RPMI7951 (cell line): ENCODE results near the gene ST6GALNAC5. TPM values are rescaled to one million over a fixed set of nuclear protein-coding genes. Genes with fewer than 3 reads are reported as not detected.
"Not testable (repeated sequence)": the region's sequence is repeated elsewhere in the genome, so short reads cannot be mapped to it uniquely, and the experiment has no call there.

Source experiments
- DNase-seq: peaks from one replicate; pipeline ENCODE4 v3.0.0-alpha.2; 2012; ENCODE audit warnings: low read depth
- total RNA-seq: library from RNA; depleted of rRNA; stranded (reverse); fragments of >200 nt; shearing (Covaris generic); gene quantifications from 2 replicates; pipeline ENCODE4 v1.2.3, GENCODE V29; 2014; rRNA removed

ST6GALNAC5 gene
- total RNA-seq = 0.24 and 2.1 TPM in 2 replicates

GRCh38 chr1:76867342-76868130 is at the start of gene ST6GALNAC5:
ST6GALNAC5 (plus strand) TSS chr1:76867480.
- peak; percentile 31 for DNase-seq

GRCh38 chr1:76820028-76820427 is 47.3 kb upstream of the ST6GALNAC5 start:
- no peak for DNase-seq

GRCh38 chr1:76822961-76823360 is 44.3 kb upstream of the ST6GALNAC5 start:
- DNase-seq = not testable (repeated sequence)

- no peak for DNase-seq
Measured at GRCh38 chr1:76824106-76824505, 43.2 kb upstream of the ST6GALNAC5 start.

GRCh38 chr1:76826072-76826845 is 41.0 kb upstream of the ST6GALNAC5 start:
- peak; percentile 42 for DNase-seq

- DNase-seq = peak; percentile 22
Measured at GRCh38 chr1:76827066-76827465, 40.2 kb upstream of the ST6GALNAC5 start.

- DNase-seq = peak; percentile 29
Measured at GRCh38 chr1:76830373-76830772, 36.9 kb upstream of the ST6GALNAC5 start.

- DNase-seq = peak; percentile 22
Measured at GRCh38 chr1:76832521-76832920, 34.8 kb upstream of the ST6GALNAC5 start.

GRCh38 chr1:76833151-76833550 is 34.1 kb upstream of the ST6GALNAC5 start:
- DNase-seq = no peak

GRCh38 chr1:76833856-76834255 is 33.4 kb upstream of the ST6GALNAC5 start:
- no peak for DNase-seq

GRCh38 chr1:76835203-76835602 is 32.1 kb upstream of the ST6GALNAC5 start:
- DNase-seq = no peak

GRCh38 chr1:76840278-76840677 is 27.0 kb upstream of the ST6GALNAC5 start:
- DNase-seq = no peak

GRCh38 chr1:76841460-76841859 is 25.8 kb upstream of the ST6GALNAC5 start:
- no peak for DNase-seq

GRCh38 chr1:76843821-76844464 is 23.3 kb upstream of the ST6GALNAC5 start:
- DNase-seq = peak; percentile 41

- no peak for DNase-seq
Measured at GRCh38 chr1:76854255-76854654, 13.0 kb upstream of the ST6GALNAC5 start.

- no peak for DNase-seq
Measured at GRCh38 chr1:76856104-76856503, 11.2 kb upstream of the ST6GALNAC5 start.

GRCh38 chr1:76857138-76857537 is 10.1 kb upstream of the ST6GALNAC5 start:
- DNase-seq = no peak

GRCh38 chr1:76857973-76858372 is 9.3 kb upstream of the ST6GALNAC5 start:
- DNase-seq = no peak

- no peak for DNase-seq
Measured at GRCh38 chr1:76861149-76861548, 6.1 kb upstream of the ST6GALNAC5 start.

GRCh38 chr1:76862447-76862846 is 4.8 kb upstream of the ST6GALNAC5 start:
- DNase-seq = peak; percentile 36

GRCh38 chr1:76864383-76864782 is 2.9 kb upstream of the ST6GALNAC5 start:
- no peak for DNase-seq

- no peak for DNase-seq
Measured at GRCh38 chr1:76865696-76866286, 1.5 kb upstream of the ST6GALNAC5 start.
